Vagina (tissue), 2 donors: Measurements from ENCODE around the gene APBB2. TPM values are rescaled to one million over a fixed set of nuclear protein-coding genes. Genes with fewer than 3 reads are reported as not detected.

Source experiments
- DNase-seq, 2 donors: peaks; one replicate each; pipeline ENCODE4 v3.0.0-alpha.2; 2017; ENCODE audit errors: extremely low spot score in 2 of 2
- H3K27ac ChIP-seq: fragments of 200-600 bp; sonication (generic); one replicate; pipeline ENCODE4 v1.5.1; 2019
- H3K27me3 ChIP-seq: fragments of 200-600 bp; sonication (generic); one replicate; pipeline ENCODE4 v1.5.1; 2019
- H3K36me3 ChIP-seq, 2 donors: fragments of 200-600 bp; sonication (generic); one replicate each; pipeline ENCODE4 v1.5.1; 2017 to 2019
- H3K4me1 ChIP-seq: fragments of 200-600 bp; sonication (generic); one replicate; pipeline ENCODE4 v1.5.1; 2019
- H3K4me3 ChIP-seq, 2 donors: fragments of 200-600 bp; sonication (generic); 1 replicate in 1 of 2; 2 replicates in 1 of 2; pipeline ENCODE4 v1.5.1; 2016 to 2019
- H3K9me3 ChIP-seq: fragments of 200-600 bp; sonication (generic); one replicate; pipeline ENCODE4 v1.5.1; 2019
- CTCF ChIP-seq, 3 experiments: fragments of 450-650 bp in 2 of 3; fragments of 200-600 bp in 1 of 3; sonication (generic) in 1 of 3; IDR thresholded peaks; one replicate each; pipeline ENCODE4 v1.5.1; 2017 to 2019; ENCODE audit warnings: antibody characterized with exemption in 3 of 3, mild to moderate bottlenecking in 2 of 3, moderate library complexity in 2 of 3
- POLR2A ChIP-seq, 2 donors: fragments of 450-650 bp; IDR thresholded peaks; one replicate each; pipeline ENCODE4 v1.6.1; 2017; ENCODE audit warnings: antibody characterized with exemption in 2 of 2, mild to moderate bottlenecking in 2 of 2, moderate library complexity in 2 of 2
- POLR2AphosphoS5 ChIP-seq, 2 donors: sonication (generic); formaldehyde crosslinking; IDR thresholded peaks; one replicate each; pipeline ENCODE4 v1.9.0; 2017; ENCODE audit warnings: antibody characterized with exemption in 2 of 2, mild to moderate bottlenecking in 2 of 2, low read depth in 1 of 2; ENCODE audit not compliant: insufficient read depth in 1 of 2
- intact Hi-C: fragments of 100-400 bp; cut with DNase I; formaldehyde crosslinking; loops from one replicate; pipeline ENCODE4 v1.15.1; 2023
- total RNA-seq: library from RNA; depleted of rRNA; stranded (reverse); fragments of >200 nt; gene quantifications from one replicate; pipeline ENCODE4 v1.2.3, GENCODE V29; 2016

The APBB2 gene
- total RNA-seq, 1 donor from 2014 or later, result 68.8 TPM

- no peak for DNase-seq
- TF ChIP-seq CTCF (IDR thresholded peaks at IDR 0.05) (no peak), POLR2AphosphoS5 (IDR thresholded peaks at IDR 0.05; ENCODE audit: insufficient read depth in 1 of 2, low read depth in 1 of 2) (no peak), POLR2A (IDR thresholded peaks at IDR 0.05) (no peak)
- peaks cover 17% of the 10 kb centered on the region for H3K9me3 ChIP-seq
- H3K27me3 ChIP-seq, result no peaks in the 10 kb centered on the region
- peaks cover 24% of the 10 kb centered on the region for H3K4me1 ChIP-seq
- H3K36me3 ChIP-seq, result no peaks in the 10 kb centered on the region
- intact Hi-C loops, result no loop called here
- H3K27ac ChIP-seq, result peak overlapping the region; percentile 68
- H3K4me3 ChIP-seq, result no peak overlapping the region
These were observed 185.8 kb downstream of the APBB2 start for GRCh38 chr4:41028392-41029076.

- no peaks in the 10 kb centered on the region for H3K36me3 ChIP-seq
- H3K27me3 ChIP-seq, result no peaks in the 10 kb centered on the region
- no peak overlapping the region for H3K4me3 ChIP-seq
- H3K27ac ChIP-seq, result no peak overlapping the region
- intact Hi-C loops, result no loop called here
- no peak for TF ChIP-seq CTCF (IDR thresholded peaks at IDR 0.05)
- no peak for TF ChIP-seq POLR2A (IDR thresholded peaks at IDR 0.05)
- no peak for TF ChIP-seq POLR2AphosphoS5 (IDR thresholded peaks at IDR 0.05; ENCODE audit: insufficient read depth in 1 of 2, low read depth in 1 of 2)
- H3K4me1 ChIP-seq, result peaks cover 24% of the 10 kb centered on the region
- DNase-seq, result no peak
- peaks cover 17% of the 10 kb centered on the region for H3K9me3 ChIP-seq
These were observed 187.4 kb downstream of the APBB2 start for GRCh38 chr4:41026971-41027370.

GRCh38 chr4:41025824-41026223 lies 188.5 kb downstream of the APBB2 start:
- no peak for TF ChIP-seq CTCF (IDR thresholded peaks at IDR 0.05)
- no peak for TF ChIP-seq POLR2A (IDR thresholded peaks at IDR 0.05)
- TF ChIP-seq POLR2AphosphoS5 (IDR thresholded peaks at IDR 0.05; ENCODE audit: insufficient read depth in 1 of 2, low read depth in 1 of 2), result no peak
- Histone ChIP-seq H3K9me3 (peaks cover 17% of the 10 kb centered on the region), H3K27ac (no peak overlapping the region), H3K36me3 (no peaks in the 10 kb centered on the region), H3K4me3 (no peak overlapping the region), H3K27me3 (no peaks in the 10 kb centered on the region), H3K4me1 (peaks cover 24% of the 10 kb centered on the region)
- intact Hi-C loops, result no loop called here
- no peak for DNase-seq

GRCh38 chr4:41024556-41025491 lies 189.5 kb downstream of the APBB2 start:
- Histone ChIP-seq H3K4me1 (peaks cover 18% of the 10 kb centered on the region), H3K27me3 (no peaks in the 10 kb centered on the region), H3K4me3 (no peak overlapping the region), H3K9me3 (peaks cover 17% of the 10 kb centered on the region), H3K36me3 (no peaks in the 10 kb centered on the region), H3K27ac (no peak overlapping the region)
- DNase-seq, result no peak
- intact Hi-C loops, result no loop called here
- TF ChIP-seq POLR2A (IDR thresholded peaks at IDR 0.05), result no peak
- TF ChIP-seq CTCF (IDR thresholded peaks at IDR 0.05), result no peak
- no peak for TF ChIP-seq POLR2AphosphoS5 (IDR thresholded peaks at IDR 0.05; ENCODE audit: insufficient read depth in 1 of 2, low read depth in 1 of 2)
